K562 (cell line): Measurements from ENCODE around the gene MPND. TPM values are rescaled to one million over a fixed set of nuclear protein-coding genes. Genes with fewer than 3 reads are reported as not detected.

Experiments used
- ATAC-seq: fragments of 200-7000 bp; cut with Tn5 transposase; 3 replicates; pipeline ENCODE4 v1.9.1; 2020; ENCODE audit warnings: moderate library complexity
- BruUV-seq: library from RNA; stranded (reverse); fragments of 400-500 nt; replicated peaks from 2 replicates; lab custom pipeline; 2021; lab: Mats Ljungman, UMichigan
- CTCF ChIA-PET: fragments of 300-600 bp; formaldehyde crosslinking; extraction: SDS; loops from one replicate; lab custom pipeline; 2021; ENCODE audit warnings: low intra/inter-chr PET ratio; lab: Yijun Ruan, JAX
- POLR2A ChIA-PET: fragments of 300-600, 350-650 bp; sonication (Branson Sonifier 250); formaldehyde crosslinking; extraction: SDS; loops from one replicate; lab custom pipeline; 2021; ENCODE audit warnings: antibody characterized with exemption, inconsistent platforms; lab: Yijun Ruan, JAX
- DNase-seq, 4 experiments: peaks; one replicate each; pipeline versions ENCODE4 v3.0.0 to v3.0.0-alpha.2; 2011 to 2018; ENCODE audit warnings: low spot score in 3 of 4, mixed read lengths in 3 of 4; ENCODE audit errors: extremely low read depth in 1 of 4
- FAIRE-seq: peaks from 2 replicates; lab custom pipeline; 2011; peaks lifted over from hg19 to GRCh38; lab: Jason Lieb, UNC
- H2AFZ ChIP-seq: 2 replicates; pipeline ENCODE4 v1.6.0; 2011; ENCODE audit warnings: low read depth, low read length, control low read depth, inconsistent platforms
- H3K27ac ChIP-seq: fragments of 200-600 bp; 3 replicates; pipeline ENCODE4 v1.8.0; 2011; ENCODE audit warnings: low read depth, mild to moderate bottlenecking, control low read depth, inconsistent platforms, low read length, moderate library complexity, mixed read lengths; ENCODE audit errors: extremely low read depth
- H3K27me3 ChIP-seq, 2 experiments: fragments of 300-600 bp in 1 of 2; 2 replicates in 1 of 2; 3 replicates in 1 of 2; pipeline versions ENCODE4 v1.6.0 to v1.8.0; 2011; ENCODE audit warnings: inconsistent platforms in 2 of 2, low read length in 2 of 2, mild to moderate bottlenecking in 1 of 2, mixed read lengths in 1 of 2, moderate library complexity in 1 of 2; ENCODE audit not compliant: control insufficient read depth in 2 of 2, insufficient read depth in 2 of 2
- H3K36me3 ChIP-seq: fragments of 300-600 bp; 3 replicates; pipeline ENCODE4 v1.8.0; 2011; ENCODE audit warnings: mild to moderate bottlenecking, low read length, inconsistent platforms; ENCODE audit not compliant: control insufficient read depth, insufficient read depth
- H3K4me1 ChIP-seq, 2 experiments: fragments of 200-600 bp in 1 of 2; replicated peaks in 1 of 2; 2 replicates in 1 of 2; 3 replicates in 1 of 2; pipeline versions ENCODE4 v1.5.1 to v1.8.0; 2011; ENCODE audit warnings: inconsistent platforms in 2 of 2, low read length in 2 of 2, mild to moderate bottlenecking in 1 of 2, mixed read lengths in 1 of 2, moderate library complexity in 1 of 2; ENCODE audit not compliant: control insufficient read depth in 2 of 2, insufficient read depth in 2 of 2
- H3K4me2 ChIP-seq: 2 replicates; pipeline ENCODE4 v1.6.1; 2011; ENCODE audit warnings: low read length, control low read depth, inconsistent platforms, mixed read lengths; ENCODE audit not compliant: insufficient read depth
- H3K4me3 ChIP-seq: fragments of 200-600 bp; sonication (generic), shearing (Covaris generic); 2 replicates; pipeline ENCODE4 v1.5.1; 2016; ENCODE audit warnings: control low read depth, inconsistent platforms
- H3K79me2 ChIP-seq: fragments of 200-600 bp; 3 replicates; pipeline ENCODE4 v1.8.0; 2011; ENCODE audit warnings: low read length, inconsistent platforms; ENCODE audit not compliant: control insufficient read depth, insufficient read depth
- H3K9ac ChIP-seq, 2 experiments: 2 replicates each; pipeline versions ENCODE4 v1.6.0 to v1.6.1; 2011; ENCODE audit warnings: low read depth in 2 of 2, low read length in 2 of 2, control low read depth in 1 of 2, inconsistent platforms in 1 of 2, mild to moderate bottlenecking in 1 of 2, mixed read lengths in 1 of 2; ENCODE audit not compliant: insufficient read depth in 1 of 2
- H3K9me1 ChIP-seq: one replicate; pipeline ENCODE4 v1.6.0; 2011; ENCODE audit warnings: inconsistent platforms, mild to moderate bottlenecking, low read length, moderate library complexity; ENCODE audit not compliant: control insufficient read depth, insufficient read depth
- H3K9me3 ChIP-seq: replicated peaks from 2 replicates; pipeline ENCODE4 v1.5.1; 2011; ENCODE audit warnings: low read depth, low read length, inconsistent platforms; ENCODE audit not compliant: control insufficient read depth, insufficient read depth
- H4K20me1 ChIP-seq: replicated peaks from 2 replicates; pipeline ENCODE4 v1.6.1; 2011; ENCODE audit warnings: low read length, inconsistent platforms, mixed read lengths; ENCODE audit not compliant: control insufficient read depth, insufficient read depth
- JUND ChIP-seq, 2 experiments: IDR thresholded peaks; 2 replicates in 1 of 2; 3 replicates in 1 of 2; pipeline ENCODE4 v1.6.1; 2011; ENCODE audit warnings: borderline replicate concordance in 2 of 2, low read depth in 2 of 2, low read length in 2 of 2, improper control_type of control experiment in 1 of 2, missing biosample characterization in 1 of 2, missing genetic modification characterization in 1 of 2, missing genetic modification reagents in 1 of 2
- NR2C1 ChIP-seq, 2 experiments: fragments of 450-650 bp; IDR thresholded peaks; 2 replicates each; pipeline ENCODE4 v1.6.1; 2017; ENCODE audit warnings: mild to moderate bottlenecking in 2 of 2, antibody characterized with exemption in 1 of 2, inconsistent platforms in 1 of 2, missing compliant biosample characterization in 1 of 2, missing genetic modification characterization in 1 of 2
- PBX2 ChIP-seq, 2 experiments: IDR thresholded peaks in 1 of 2; conservative IDR thresholded peaks in 1 of 2; 2 replicates each; pipeline ENCODE4 v1.6.1; 2016; ENCODE audit warnings: low read depth in 2 of 2, mild to moderate bottlenecking in 1 of 2, missing compliant biosample characterization in 1 of 2, missing genetic modification characterization in 1 of 2, moderate library complexity in 1 of 2
- RBM14 ChIP-seq: fragments of 200-400 bp; formaldehyde crosslinking; IDR thresholded peaks from 2 replicates; pipeline ENCODE4 v1.6.1; 2018; ENCODE audit warnings: low read depth, mild to moderate bottlenecking, low read length, moderate library complexity, borderline replicate concordance; ENCODE audit not compliant: insufficient read depth
- SMAD3 ChIP-seq: fragments of 450-650 bp; formaldehyde crosslinking; conservative IDR thresholded peaks from 2 replicates; pipeline ENCODE4 v1.4.0; 2020; ENCODE audit warnings: mild to moderate bottlenecking
- TCF15 ChIP-seq: fragments of 250-450 bp; sonication (Bioruptor Pico); IDR thresholded peaks from 2 replicates; pipeline ENCODE4 v1.8.0; 2022; ENCODE audit warnings: moderate library complexity, mild to moderate bottlenecking, inconsistent platforms
- ZNF592 ChIP-seq: fragments of 450-650 bp; IDR thresholded peaks from 2 replicates; pipeline ENCODE4 v1.6.1; 2017; ENCODE audit warnings: antibody characterized with exemption, mild to moderate bottlenecking
- ZNF639 ChIP-seq, 2 experiments: fragments of 200-800 bp in 1 of 2; sonication (Bioruptor generic) in 1 of 2; sonication (generic) in 1 of 2; formaldehyde crosslinking in 1 of 2; IDR thresholded peaks in 1 of 2; conservative IDR thresholded peaks in 1 of 2; 2 replicates each; pipeline versions ENCODE4 v1.5.0 to v1.6.1; 2016 to 2020; ENCODE audit warnings: missing compliant biosample characterization in 1 of 2, missing genetic modification characterization in 1 of 2, missing genetic modification reagents in 1 of 2
- ZZZ3 ChIP-seq: fragments of 450-650 bp; IDR thresholded peaks from 2 replicates; pipeline ENCODE4 v1.6.1; 2016; ENCODE audit warnings: antibody characterized with exemption, mild to moderate bottlenecking, moderate library complexity
- WGBS: fragments of 100-300 bp; shearing (Covaris generic); methylation state at CpG from one replicate; pipeline ENCODE4 v1.1.6; 2016; ENCODE audit warnings: low coverage, mixed read lengths; ENCODE audit not compliant: insufficient coverage; ENCODE audit errors: missing lambda C conversion rate; 5-methylcytosine and 5-hydroxymethylcytosine counted together
- in situ Hi-C: fragments of 300-500 bp; cut with MboI; formaldehyde crosslinking; loops from 4 replicates; pipeline ENCODE4 v1.15.0; 2018; ENCODE audit warnings: inconsistent platforms, mixed read lengths
- intact Hi-C: fragments of 100-400 bp; cut with micrococcal nuclease; formaldehyde crosslinking; loops from 2 replicates; pipeline ENCODE4 v1.14.2; 2022
- polyA plus RNA-seq, 8 experiments: library from polyadenylated mRNA; depleted of rRNA in 4 of 8; stranded (reverse) in 5 of 8; unstranded in 3 of 8; fragments of >200 nt; fragmentation: Nextera tagmentation in 2 of 8; fragmentation: Illumina TruSeq in 1 of 8; extraction: Ambion mirVana in 2 of 8; extraction: Trizol in 1 of 8; gene quantifications; 2 replicates each; pipeline versions ENCODE4 v1.2.1 to v1.2.3, GENCODE V29; 2011 to 2014; ENCODE audit warnings: inconsistent platforms in 1 of 8, missing spikeins in 1 of 8
- total RNA-seq, 7 experiments: library from RNA; depleted of rRNA in 6 of 7; stranded (reverse); fragments of >200 nt in 6 of 7; fragmentation: Illumina TruSeq in 2 of 7; extraction: Trizol in 2 of 7; gene quantifications; 2 replicates each; pipeline versions ENCODE4 v1.2.1 to v1.2.3, GENCODE V29; 2011 to 2021; ENCODE audit warnings: low replicate concordance in 1 of 7

The MPND gene
- total and polyA plus RNA-seq, 9 of the 15 experiments (the other 6 are each of a cell fraction or from before 2014, with no cell fraction given), result 0.25 to 14.0 (median 3.9) TPM

- peaks cover 62% of the 10 kb centered on the region for H3K36me3 ChIP-seq
- no peak overlapping the region for H2AFZ ChIP-seq
- POLR2A ChIA-PET, result interaction anchor here (0.6 to 3.4 kb wide), 4 partner anchors 9 to 22 kb away, joined by 3 to 24 read pairs (median 4); no protein-coding TSS in a partner anchor
- 90% methylated on average over 8 of the region's 8 CpGs for WGBS
- no peaks in the 10 kb centered on the region for H3K9me3 ChIP-seq
- intact Hi-C loops, result no loop called here
- no peaks in the 10 kb centered on the region for H3K9me1 ChIP-seq
- no peak overlapping the region for H3K9ac ChIP-seq
- H3K79me2 ChIP-seq, result peaks cover 91% of the 10 kb centered on the region
- DNase-seq (no peak), ATAC-seq (no peak)
- CTCF ChIA-PET, result interaction anchor here (0.6 kb wide), 1 partner anchor 201 kb away, joined by 4 read pairs; no protein-coding TSS in a partner anchor
- H3K4me1 ChIP-seq, result peaks cover 9 to 13% of the 10 kb centered on the region in 2 experiments; a peak in 4 of 5 replicates
- no peak overlapping the region for H3K4me3 ChIP-seq
- H3K27me3 ChIP-seq, result no peaks in the 10 kb centered on the region
- H3K27ac ChIP-seq, result no peak overlapping the region
- in situ Hi-C loops, result no loop called here
- no peak overlapping the region for H3K4me2 ChIP-seq
- TF ChIP-seq NR2C1 (IDR thresholded peaks at IDR 0.05) (no peak), NR2C1 (tag; IDR thresholded peaks at IDR 0.05) (no peak), JUND (IDR thresholded peaks at IDR 0.05; ENCODE audit: borderline replicate concordance, low read depth, low read length) (no peak), JUND (tag; IDR thresholded peaks at IDR 0.05; ENCODE audit: borderline replicate concordance, low read depth, low read length) (no peak), RBM14 (no peak), ZZZ3 (no peak), TCF15 (CRISPR knock-in tag) (no peak), PBX2 (CRISPR knock-in tag; IDR thresholded peaks at IDR 0.05; ENCODE audit: low read depth) (no peak), PBX2 (tag; conservative IDR thresholded peaks at IDR 0.05; ENCODE audit: low read depth) (no peak), SMAD3 (no peak), ZNF592 (no peak), ZNF639 (CRISPR knock-in tag; conservative IDR thresholded peaks at IDR 0.05 in 1 of 2, IDR thresholded peaks at IDR 0.05 in 1 of 2) (no peak)
- TF ChIP-seq, all 486 proteins: peak for 0
- FAIRE-seq, result no peak
- TSS peak; percentile 23 for BruUV-seq
- H4K20me1 ChIP-seq, result peaks cover 24% of the 10 kb centered on the region; the same call in 1 of the 2 replicates
Observed at GRCh38 chr19:4405977-4406376, 62.6 kb downstream of the MPND start.
